Thoracic aorta (tissue), 2 donors: ENCODE measurements around the gene NADK2. TPM values are rescaled to one million over a fixed set of nuclear protein-coding genes. Genes with fewer than 3 reads are reported as not detected.
"Not testable (repeated sequence)": the region's sequence is repeated elsewhere in the genome, so short reads cannot be mapped to it uniquely, and the experiment has no call there.

Source experiments
- ATAC-seq: fragments of 150-250 bp; one replicate; pipeline ENCODE4 v1.8.0; 2017; ENCODE audit warnings: low read depth; ENCODE audit not compliant: insufficient number of reproducible peaks, low FRiP score
- DNase-seq: peaks from one replicate; pipeline ENCODE4 v3.0.0-alpha.2; 2020; ENCODE audit warnings: low spot score
- H3K27ac ChIP-seq, 2 donors: fragments of 200-600 bp; sonication (generic); 1 replicate in 1 of 2; 2 replicates in 1 of 2; pipeline ENCODE4 v1.5.1; 2016; ENCODE audit warnings: mild to moderate bottlenecking in 2 of 2, moderate library complexity in 2 of 2
- H3K27me3 ChIP-seq: fragments of 200-600 bp; sonication (generic); replicated peaks from 2 replicates; pipeline ENCODE4 v1.6.0; 2016; ENCODE audit warnings: mild to moderate bottlenecking; ENCODE audit not compliant: insufficient read depth
- H3K36me3 ChIP-seq: fragments of 200-600 bp; sonication (generic); one replicate; pipeline ENCODE4 v1.5.1; 2016
- H3K4me1 ChIP-seq, 2 donors: fragments of 200-600 bp; sonication (generic); 1 replicate in 1 of 2; 2 replicates in 1 of 2; pipeline versions ENCODE4 v1.5.1 to v1.6.0; 2016; ENCODE audit warnings: low read depth in 2 of 2, mild to moderate bottlenecking in 1 of 2; ENCODE audit not compliant: control insufficient read depth in 1 of 2
- H3K4me3 ChIP-seq: fragments of 200-600 bp; sonication (generic); 2 replicates; pipeline ENCODE4 v1.5.1; 2016; ENCODE audit warnings: mild to moderate bottlenecking
- H3K9me3 ChIP-seq: fragments of 200-600 bp; sonication (generic); 2 replicates; pipeline ENCODE4 v1.5.1; 2016
- total RNA-seq, 2 donors: library from RNA; depleted of rRNA; stranded (reverse); fragments of >200 nt; gene quantifications; one replicate each; pipeline versions ENCODE4 v1.1.0 to v1.2.3, GENCODE V29; 2016
- TF ChIP-seq, protein P1 (sequence below): fragments of 200-600 bp; sonication (generic); IDR thresholded peaks from one replicate; pipeline ENCODE4 v1.5.1; 2019; ENCODE audit warnings: antibody characterized with exemption

NADK2 gene, protein sequence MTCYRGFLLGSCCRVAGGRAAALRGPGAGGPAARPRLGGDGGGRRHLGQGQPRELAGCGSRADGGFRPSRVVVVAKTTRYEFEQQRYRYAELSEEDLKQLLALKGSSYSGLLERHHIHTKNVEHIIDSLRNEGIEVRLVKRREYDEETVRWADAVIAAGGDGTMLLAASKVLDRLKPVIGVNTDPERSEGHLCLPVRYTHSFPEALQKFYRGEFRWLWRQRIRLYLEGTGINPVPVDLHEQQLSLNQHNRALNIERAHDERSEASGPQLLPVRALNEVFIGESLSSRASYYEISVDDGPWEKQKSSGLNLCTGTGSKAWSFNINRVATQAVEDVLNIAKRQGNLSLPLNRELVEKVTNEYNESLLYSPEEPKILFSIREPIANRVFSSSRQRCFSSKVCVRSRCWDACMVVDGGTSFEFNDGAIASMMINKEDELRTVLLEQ
- 10 to 100 TPM; 16.2 to 31.5 TPM for total RNA-seq

DNA sequence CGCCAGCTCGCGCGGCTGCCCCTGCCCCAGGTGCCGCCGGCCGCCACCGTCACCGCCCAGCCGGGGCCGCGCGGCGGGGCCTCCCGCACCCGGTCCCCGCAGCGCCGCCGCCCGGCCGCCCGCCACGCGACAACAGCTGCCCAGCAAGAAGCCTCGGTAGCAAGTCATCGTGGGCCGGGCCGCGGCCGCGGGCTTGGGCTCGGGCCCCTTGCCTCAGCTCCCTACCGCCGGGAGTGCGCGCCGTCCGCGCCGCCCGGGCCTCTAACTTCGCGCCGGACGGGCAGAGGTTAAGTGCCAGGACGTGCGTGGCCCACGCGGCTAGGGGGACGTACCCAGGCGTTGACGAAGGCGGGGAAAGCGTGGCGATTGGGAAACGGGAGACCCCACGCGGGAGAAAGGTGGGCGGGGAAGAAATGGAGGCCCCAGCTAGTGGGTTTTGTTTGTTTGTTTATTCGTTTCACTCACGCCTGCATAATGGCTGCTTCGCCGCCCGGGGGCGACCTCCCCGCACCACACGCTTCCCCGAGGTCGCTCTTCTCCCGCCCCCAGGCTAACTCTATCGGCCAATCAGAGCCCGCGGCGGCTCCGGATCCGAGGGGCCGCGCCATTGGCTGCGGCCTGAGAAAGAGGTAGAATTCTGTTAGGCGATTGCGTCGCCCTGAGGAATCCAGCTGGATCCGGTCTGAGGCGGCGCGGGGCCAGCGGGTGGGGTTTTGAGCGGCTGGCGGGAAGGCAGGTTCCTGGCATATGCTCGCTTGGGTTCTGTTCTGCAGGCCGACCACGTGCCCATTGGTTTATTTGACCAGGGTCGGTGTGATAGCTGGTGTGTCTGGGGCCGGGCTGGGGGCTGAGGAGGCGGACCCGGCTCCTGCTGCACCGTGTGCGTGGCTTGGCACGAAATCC is at the start of gene NADK2:
Gene NADK2, minus strand, starts transcription at position 295 of the 903 bp plus-strand sequence. Its CDS starts 127 bp downstream, at position 168.
- DNase-seq (peak; percentile 86), ATAC-seq (peak; percentile 93)
- Histone ChIP-seq H3K27ac (peak within 1 kb of the TSS; percentile 94 to 97), H3K9me3 (no peaks in the 10 kb centered on the region), H3K4me3 (peak within 1 kb of the TSS; percentile 95), H3K4me1 (peaks cover 27 to 48% of the 10 kb centered on the region in 2 donors), H3K36me3 (no peaks in the 10 kb centered on the region), H3K27me3 (no peaks in the 10 kb centered on the region)
- TF ChIP-seq, protein P1, sequence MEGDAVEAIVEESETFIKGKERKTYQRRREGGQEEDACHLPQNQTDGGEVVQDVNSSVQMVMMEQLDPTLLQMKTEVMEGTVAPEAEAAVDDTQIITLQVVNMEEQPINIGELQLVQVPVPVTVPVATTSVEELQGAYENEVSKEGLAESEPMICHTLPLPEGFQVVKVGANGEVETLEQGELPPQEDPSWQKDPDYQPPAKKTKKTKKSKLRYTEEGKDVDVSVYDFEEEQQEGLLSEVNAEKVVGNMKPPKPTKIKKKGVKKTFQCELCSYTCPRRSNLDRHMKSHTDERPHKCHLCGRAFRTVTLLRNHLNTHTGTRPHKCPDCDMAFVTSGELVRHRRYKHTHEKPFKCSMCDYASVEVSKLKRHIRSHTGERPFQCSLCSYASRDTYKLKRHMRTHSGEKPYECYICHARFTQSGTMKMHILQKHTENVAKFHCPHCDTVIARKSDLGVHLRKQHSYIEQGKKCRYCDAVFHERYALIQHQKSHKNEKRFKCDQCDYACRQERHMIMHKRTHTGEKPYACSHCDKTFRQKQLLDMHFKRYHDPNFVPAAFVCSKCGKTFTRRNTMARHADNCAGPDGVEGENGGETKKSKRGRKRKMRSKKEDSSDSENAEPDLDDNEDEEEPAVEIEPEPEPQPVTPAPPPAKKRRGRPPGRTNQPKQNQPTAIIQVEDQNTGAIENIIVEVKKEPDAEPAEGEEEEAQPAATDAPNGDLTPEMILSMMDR = peak; percentile 66

GRCh38 chr5:36285837-36286615 is 44.3 kb upstream of the NADK2 start:
- Histone ChIP-seq H3K4me1 (peaks cover 0 to 30% of the 10 kb centered on the region in 2 donors), H3K27me3 (no peaks in the 10 kb centered on the region), H3K27ac (no peak overlapping the region), H3K9me3 (no peaks in the 10 kb centered on the region), H3K4me3 (no peak overlapping the region), H3K36me3 (no peaks in the 10 kb centered on the region)
- ATAC-seq (no peak), DNase-seq (no peak)
- TF ChIP-seq, protein P1 = no peak

- H3K4me1 ChIP-seq = peaks cover 2 to 50% of the 10 kb centered on the region in 2 donors
- not testable (repeated sequence) for H3K36me3 ChIP-seq, H3K9me3 ChIP-seq, H3K27ac ChIP-seq, DNase-seq, H3K4me3 ChIP-seq, H3K27me3 ChIP-seq, ATAC-seq
Measured at GRCh38 chr5:36283775-36284174, 42.0 kb upstream of the NADK2 start.

GRCh38 chr5:36281626-36282025 is 39.9 kb upstream of the NADK2 start:
- Histone ChIP-seq H3K27me3 (no peaks in the 10 kb centered on the region), H3K36me3 (no peaks in the 10 kb centered on the region), H3K4me3 (no peak overlapping the region), H3K9me3 (no peaks in the 10 kb centered on the region), H3K27ac (peak overlapping the region in 1 of 2 donors; percentile 64), H3K4me1 (peaks cover 8 to 70% of the 10 kb centered on the region in 2 donors)
- DNase-seq (no peak), ATAC-seq (no peak)
- TF ChIP-seq, protein P1 = no peak

DNA sequence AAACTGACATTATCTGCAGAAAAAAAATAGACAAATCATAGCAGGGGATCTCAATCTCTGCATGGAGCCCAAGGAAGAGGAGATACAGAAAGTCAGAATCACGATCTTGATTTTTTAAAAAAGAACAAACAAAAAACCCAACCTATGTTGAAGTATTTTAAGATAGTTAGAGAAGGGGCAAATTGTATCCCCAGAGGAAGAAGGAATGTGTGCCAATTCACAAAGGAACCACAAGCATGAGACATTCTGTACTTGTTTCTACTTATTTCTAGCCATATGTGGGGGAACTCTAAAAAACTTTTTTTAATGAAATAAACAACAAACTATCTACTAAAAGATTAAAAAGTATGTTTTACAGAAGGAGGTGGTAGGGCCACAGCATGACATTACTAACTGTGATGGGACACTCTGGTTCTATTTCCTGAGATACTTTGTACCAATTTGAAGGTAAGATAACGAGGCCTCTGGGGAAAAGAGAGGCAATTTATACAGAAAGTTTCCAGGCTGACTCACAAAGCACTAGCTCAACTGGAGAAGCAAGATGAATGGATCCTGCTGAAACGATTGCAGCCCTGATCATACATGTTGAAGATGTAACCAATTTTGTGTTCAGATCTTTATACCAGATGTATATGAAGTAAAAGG is 37.5 kb upstream of the NADK2 start:
- Histone ChIP-seq H3K36me3 (no peaks in the 10 kb centered on the region), H3K9me3 (no peaks in the 10 kb centered on the region), H3K4me3 (peak overlapping the region; percentile 46), H3K27ac (peak overlapping the region; percentile 62 to 64), H3K27me3 (no peaks in the 10 kb centered on the region), H3K4me1 (peaks cover 14 to 84% of the 10 kb centered on the region in 2 donors)
- DNase-seq (no peak), ATAC-seq (no peak)
- TF ChIP-seq, protein P1 = no peak
